Astrocyte of the spinal cord (primary cell): ENCODE data around the gene MARCHF10.

Source experiments
- DNase-seq: peaks from one replicate; pipeline ENCODE4 v3.0.0; 2011; ENCODE audit warnings: low read depth, low spot score
- H3K4me3 ChIP-seq: 2 replicates; pipeline ENCODE4 v1.5.1; 2011; ENCODE audit warnings: low read depth, mild to moderate bottlenecking, low read length, moderate library complexity
- CTCF ChIP-seq: IDR thresholded peaks from 2 replicates; pipeline ENCODE4 v1.5.1; 2012; ENCODE audit warnings: low read depth, mild to moderate bottlenecking, low read length, inconsistent platforms
- in situ Hi-C: cut with HindIII; loops from 2 replicates; pipeline ENCODE4 v1.10.0; 2017; ENCODE audit warnings: low sequenced_read_pairs

MARCHF10 gene

GRCh38 chr17:62652251-62653001, 155.7 kb downstream of the MARCHF10 start:
- no peak for TF ChIP-seq CTCF
- DNase-seq, result peak; percentile 69
- in situ Hi-C loops, result no loop called here
- H3K4me3 ChIP-seq, result peak overlapping the region; percentile 35
